Type B pancreatic cell (in vitro differentiated cells): Measurements from ENCODE around the gene RSKR. TPM values are rescaled to one million over a fixed set of nuclear protein-coding genes. Genes with fewer than 3 reads are reported as not detected.
A peak's percentile ranks its signal among the peaks of the same experiment; 100 is the strongest.

Source experiments
- DNase-seq: peaks from one replicate; pipeline ENCODE4 v3.0.0; 2021; ENCODE audit warnings: mixed read lengths; ENCODE audit not compliant: unreplicated experiment; ENCODE audit errors: extremely low spot score
- H3K27ac Mint-ChIP-seq: 2 replicates; pipeline ENCODE4 v1.8.0; 2021; ENCODE audit warnings: mild to moderate bottlenecking, mixed read lengths
- H3K27me3 Mint-ChIP-seq: 2 replicates; pipeline ENCODE4 v1.8.0; 2021; ENCODE audit warnings: mixed read lengths
- H3K36me3 Mint-ChIP-seq: 2 replicates; pipeline ENCODE4 v1.8.0; 2021; ENCODE audit warnings: mixed read lengths
- H3K4me1 Mint-ChIP-seq: one replicate; pipeline ENCODE4 v1.8.0; 2021; ENCODE audit warnings: mixed read lengths; ENCODE audit not compliant: unreplicated experiment
- H3K4me3 Mint-ChIP-seq: 2 replicates; pipeline ENCODE4 v1.8.0; 2021; ENCODE audit warnings: mild to moderate bottlenecking, mixed read lengths
- H3K9me3 Mint-ChIP-seq: 2 replicates; pipeline ENCODE4 v1.8.0; 2021; ENCODE audit warnings: mixed read lengths
- total RNA-seq: library from RNA; stranded (reverse); gene quantifications from 2 replicates; pipeline ENCODE4 v1.2.1, GENCODE V29; 2021; ENCODE audit warnings: low replicate concordance
- TF ChIP-seq, protein P1 (sequence below): fragments of 200-600 bp; sonication (generic); conservative IDR thresholded peaks from 2 replicates; pipeline ENCODE4 v1.5.0; 2021; ENCODE audit warnings: antibody characterized with exemption, mild to moderate bottlenecking

The RSKR gene
- total RNA-seq, 1 donor from 2014 or later = 27.7 TPM

- peaks cover 32% of the 10 kb centered on the region for H3K4me1 Mint-ChIP-seq
- H3K27ac Mint-ChIP-seq = peak within 1 kb of the TSS; percentile 91
- H3K9me3 Mint-ChIP-seq = no peaks in the 10 kb centered on the region
- H3K36me3 Mint-ChIP-seq = peaks cover 17% of the 10 kb centered on the region
- DNase-seq = peak; percentile 95
- TF ChIP-seq, protein P1, sequence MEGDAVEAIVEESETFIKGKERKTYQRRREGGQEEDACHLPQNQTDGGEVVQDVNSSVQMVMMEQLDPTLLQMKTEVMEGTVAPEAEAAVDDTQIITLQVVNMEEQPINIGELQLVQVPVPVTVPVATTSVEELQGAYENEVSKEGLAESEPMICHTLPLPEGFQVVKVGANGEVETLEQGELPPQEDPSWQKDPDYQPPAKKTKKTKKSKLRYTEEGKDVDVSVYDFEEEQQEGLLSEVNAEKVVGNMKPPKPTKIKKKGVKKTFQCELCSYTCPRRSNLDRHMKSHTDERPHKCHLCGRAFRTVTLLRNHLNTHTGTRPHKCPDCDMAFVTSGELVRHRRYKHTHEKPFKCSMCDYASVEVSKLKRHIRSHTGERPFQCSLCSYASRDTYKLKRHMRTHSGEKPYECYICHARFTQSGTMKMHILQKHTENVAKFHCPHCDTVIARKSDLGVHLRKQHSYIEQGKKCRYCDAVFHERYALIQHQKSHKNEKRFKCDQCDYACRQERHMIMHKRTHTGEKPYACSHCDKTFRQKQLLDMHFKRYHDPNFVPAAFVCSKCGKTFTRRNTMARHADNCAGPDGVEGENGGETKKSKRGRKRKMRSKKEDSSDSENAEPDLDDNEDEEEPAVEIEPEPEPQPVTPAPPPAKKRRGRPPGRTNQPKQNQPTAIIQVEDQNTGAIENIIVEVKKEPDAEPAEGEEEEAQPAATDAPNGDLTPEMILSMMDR = no peak
- H3K4me3 Mint-ChIP-seq = peak within 1 kb of the TSS; percentile 96
- H3K27me3 Mint-ChIP-seq = no peaks in the 10 kb centered on the region
Measured at GRCh38 chr17:28571361-28572122, 42.4 kb downstream of the RSKR start, which contains the start of gene PIGS. PIGS (minus strand) TSS chr17:28571524; CDS start chr17:28571496, 28 bp downstream.

- peaks cover 26% of the 10 kb centered on the region for H3K4me1 Mint-ChIP-seq
- H3K27ac Mint-ChIP-seq = peak overlapping the region; percentile 91
- no peak for DNase-seq
- no peaks in the 10 kb centered on the region for H3K27me3 Mint-ChIP-seq
- H3K9me3 Mint-ChIP-seq = no peaks in the 10 kb centered on the region
- H3K4me3 Mint-ChIP-seq = peak overlapping the region; percentile 96
- TF ChIP-seq, protein P1 = no peak
- peaks cover 17% of the 10 kb centered on the region for H3K36me3 Mint-ChIP-seq
Measured at GRCh38 chr17:28570716-28571360, 43.1 kb downstream of the RSKR start.

- peaks cover 26% of the 10 kb centered on the region for H3K4me1 Mint-ChIP-seq
- H3K27ac Mint-ChIP-seq = no peak overlapping the region
- no peaks in the 10 kb centered on the region for H3K9me3 Mint-ChIP-seq
- no peak for DNase-seq
- peak overlapping the region; percentile 96 for H3K4me3 Mint-ChIP-seq
- peaks cover 19% of the 10 kb centered on the region for H3K36me3 Mint-ChIP-seq
- TF ChIP-seq, protein P1 = no peak
- H3K27me3 Mint-ChIP-seq = no peaks in the 10 kb centered on the region
Measured at GRCh38 chr17:28569446-28569845, 44.5 kb downstream of the RSKR start.

DNA sequence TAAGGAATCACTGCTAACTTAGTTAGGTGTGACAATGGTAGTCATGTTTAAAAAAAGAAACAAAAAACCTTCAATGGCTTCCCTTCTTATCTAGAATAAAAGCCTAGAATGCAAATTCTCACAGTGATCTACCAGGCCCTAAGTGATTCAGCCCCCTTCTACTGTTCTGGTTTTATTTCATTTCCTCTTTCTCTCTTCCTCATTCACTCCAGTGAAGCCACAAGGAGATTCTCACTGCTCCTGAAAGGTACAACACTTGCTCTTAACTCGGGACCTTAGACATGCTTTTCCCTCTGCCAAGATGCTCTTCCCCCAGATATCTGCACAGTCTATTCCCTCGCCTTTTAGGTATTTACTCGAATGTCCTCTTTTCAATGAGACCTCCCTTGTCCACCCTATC lies 46.4 kb downstream of the RSKR start:
- H3K27ac Mint-ChIP-seq = peak overlapping the region; percentile 12
- H3K4me3 Mint-ChIP-seq = peak overlapping the region; percentile 29
- H3K4me1 Mint-ChIP-seq = peaks cover 26% of the 10 kb centered on the region
- DNase-seq = no peak
- TF ChIP-seq, protein P1 = no peak
- no peaks in the 10 kb centered on the region for H3K9me3 Mint-ChIP-seq
- H3K36me3 Mint-ChIP-seq = peaks cover 19% of the 10 kb centered on the region
- no peaks in the 10 kb centered on the region for H3K27me3 Mint-ChIP-seq

GRCh38 chr17:28563475-28563874 lies 50.5 kb downstream of the RSKR start:
- H3K9me3 Mint-ChIP-seq = no peaks in the 10 kb centered on the region
- no peak for DNase-seq
- peaks cover 5% of the 10 kb centered on the region for H3K4me1 Mint-ChIP-seq
- H3K27me3 Mint-ChIP-seq = no peaks in the 10 kb centered on the region
- peaks cover 25% of the 10 kb centered on the region for H3K36me3 Mint-ChIP-seq
- TF ChIP-seq, protein P1 = no peak
- H3K27ac Mint-ChIP-seq = no peak overlapping the region
- H3K4me3 Mint-ChIP-seq = no peak overlapping the region

Other genes with a start within 250 kb of the RSKR start
- gene SEBOX, start 249.0 kb downstream of the RSKR start, total RNA-seq = not detected in 2 replicates
- 20.3 and 54.1 TPM in 2 replicates for gene VTN, start 243.9 kb downstream of the RSKR start, total RNA-seq
- gene SARM1, start 242.5 kb downstream of the RSKR start, total RNA-seq = 13.4 and 29.6 TPM in 2 replicates
- gene SLC46A1, start 208.0 kb downstream of the RSKR start, total RNA-seq = 21.9 and 29.6 TPM in 2 replicates
- gene SLC13A2, start 140.5 kb downstream of the RSKR start, total RNA-seq = 1.2 and 8.7 TPM in 2 replicates
- gene FOXN1, start 107.8 kb downstream of the RSKR start, total RNA-seq = 1.0 and 1.2 TPM in 2 replicates
- 40.2 and 52.2 TPM in 2 replicates for gene UNC119, start 61.6 kb downstream of the RSKR start, total RNA-seq
- gene PIGS, start 42.7 kb downstream of the RSKR start, total RNA-seq = 66.1 and 75.0 TPM in 2 replicates
- 7.1 and 12.6 TPM in 2 replicates for gene ALDOC, start 37.3 kb downstream of the RSKR start, total RNA-seq
- 30.9 and 88.3 TPM in 2 replicates for gene SPAG5, start 15.2 kb downstream of the RSKR start, total RNA-seq
- 144 and 151 TPM in 2 replicates for gene BLTP2, start 31.0 kb upstream of the RSKR start, total RNA-seq
- 59.2 and 63.9 TPM in 2 replicates for gene SDF2, start 47.7 kb upstream of the RSKR start, total RNA-seq
- 61.3 and 69.2 TPM in 2 replicates for gene SUPT6H, start 48.0 kb upstream of the RSKR start, total RNA-seq
- gene PROCA1, start 97.7 kb upstream of the RSKR start, total RNA-seq = 3.0 and 9.2 TPM in 2 replicates
- gene RAB34, start 103.7 kb upstream of the RSKR start, total RNA-seq = 54.2 and 133 TPM in 2 replicates
- 1,717 and 1,950 TPM in 2 replicates for gene RPL23A, start 105.8 kb upstream of the RSKR start, total RNA-seq
- gene TLCD1, start 112.0 kb upstream of the RSKR start, total RNA-seq = 18.6 and 40.2 TPM in 2 replicates
- gene NEK8, start 114.6 kb upstream of the RSKR start, total RNA-seq = 8.7 and 9.5 TPM in 2 replicates
- 219 and 327 TPM in 2 replicates for gene TRAF4, start 129.8 kb upstream of the RSKR start, total RNA-seq
- 28.7 and 38.8 TPM in 2 replicates for gene FAM222B, start 228.6 kb upstream of the RSKR start, total RNA-seq
- gene ERAL1, start 240.8 kb upstream of the RSKR start, total RNA-seq = 42.8 and 51.1 TPM in 2 replicates